Measurements from ENCODE around the gene HSPA4L.

The HSPA4L gene

DNA sequence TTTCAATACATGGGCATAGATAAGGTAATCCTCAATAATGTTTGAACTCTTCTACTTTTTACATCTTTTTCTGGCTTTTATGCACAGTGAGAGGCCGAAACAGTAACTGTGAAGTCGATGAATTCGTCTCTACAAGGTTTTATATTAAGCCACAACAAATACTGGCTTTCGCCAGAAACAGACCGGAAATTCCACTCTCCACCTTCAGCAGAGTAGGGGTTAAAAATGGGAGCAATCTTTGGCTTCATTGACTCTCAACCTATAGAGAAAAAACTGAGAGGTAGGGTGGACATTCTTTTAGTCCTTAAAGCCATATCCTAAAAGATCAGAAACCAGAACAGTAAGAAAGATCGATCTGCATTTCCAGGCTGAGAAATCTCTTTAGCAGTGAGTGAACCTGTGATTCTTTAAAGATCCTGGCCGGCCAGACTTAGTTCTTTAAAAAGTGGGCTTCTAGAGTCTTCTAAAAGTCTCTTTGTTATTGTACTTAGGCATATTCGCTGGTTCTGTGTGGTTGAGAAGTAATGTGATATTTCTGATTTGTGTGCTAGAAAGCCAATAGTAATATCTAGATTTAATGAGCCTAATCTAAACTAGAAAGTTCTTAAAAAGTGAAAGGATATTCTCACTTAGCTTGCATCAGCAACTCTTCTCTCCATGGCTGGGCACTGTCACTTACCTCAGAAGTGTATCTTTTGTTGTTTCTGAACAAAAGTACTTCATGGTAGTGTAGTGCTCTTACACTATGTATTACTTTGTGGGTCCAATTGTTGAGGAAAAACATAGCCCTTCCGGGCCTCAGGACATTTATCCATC, 2.0 kb downstream of the HSPA4L start:
- peak; percentile 17 for DNase-seq

DNA sequence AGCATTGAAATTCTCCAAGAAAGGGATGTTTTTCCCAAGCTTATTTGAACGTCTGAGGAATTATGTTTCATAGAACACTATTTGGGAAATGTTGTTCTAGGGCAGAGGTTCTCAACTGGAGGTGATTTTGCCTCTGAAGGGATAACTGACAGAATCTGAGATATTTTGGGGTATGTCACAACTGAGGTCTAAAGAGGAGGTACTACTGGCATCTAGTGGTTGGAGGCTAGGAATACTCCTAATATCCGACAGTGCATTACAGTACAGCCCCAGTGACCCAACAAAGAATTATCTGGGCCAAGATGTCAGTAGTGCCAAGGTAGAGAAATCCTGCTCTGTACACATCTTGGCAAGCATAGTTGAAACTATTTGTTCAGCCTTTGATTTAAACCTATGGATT, 6.4 kb downstream of the HSPA4L start:
- peak; percentile 35 for DNase-seq

DNA sequence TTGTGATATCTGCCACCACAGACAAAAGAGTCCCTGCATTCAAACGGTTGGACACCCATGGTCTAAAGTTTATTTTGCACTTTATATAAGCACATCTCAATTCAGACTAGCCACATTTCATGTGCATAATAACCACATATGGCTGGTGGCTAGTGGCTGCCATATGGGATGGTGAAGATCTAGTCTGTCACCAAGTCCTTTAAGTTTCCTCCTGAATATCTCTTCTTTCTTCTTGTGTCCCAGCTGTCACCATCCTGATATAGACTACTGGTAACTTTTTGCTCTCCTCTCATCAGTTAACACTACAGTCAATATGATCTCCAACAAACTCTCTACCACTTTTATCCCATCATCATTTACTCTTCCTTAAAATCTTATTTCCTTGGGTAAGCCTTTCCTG, 9.3 kb downstream of the HSPA4L start:
- DNase-seq = no peak

DNA sequence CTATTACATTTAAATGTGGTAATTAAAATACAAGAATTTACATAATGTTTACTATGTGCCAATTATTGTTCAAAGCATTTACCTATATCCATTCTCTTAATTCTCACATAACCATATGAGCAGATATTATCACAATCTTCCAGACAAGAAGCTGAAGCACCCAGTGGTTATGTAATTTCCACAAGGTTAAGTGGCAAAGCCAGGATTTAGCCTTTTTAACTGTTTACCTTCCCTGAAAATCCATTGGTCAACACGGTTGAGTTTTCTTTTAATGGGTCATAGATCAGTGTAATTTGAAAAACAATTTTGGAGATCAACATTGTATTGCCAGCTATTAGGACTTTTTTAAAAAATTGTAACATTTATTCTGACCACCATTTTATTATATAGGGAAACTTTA, 11.4 kb downstream of the HSPA4L start:
- no peak for DNase-seq

DNA sequence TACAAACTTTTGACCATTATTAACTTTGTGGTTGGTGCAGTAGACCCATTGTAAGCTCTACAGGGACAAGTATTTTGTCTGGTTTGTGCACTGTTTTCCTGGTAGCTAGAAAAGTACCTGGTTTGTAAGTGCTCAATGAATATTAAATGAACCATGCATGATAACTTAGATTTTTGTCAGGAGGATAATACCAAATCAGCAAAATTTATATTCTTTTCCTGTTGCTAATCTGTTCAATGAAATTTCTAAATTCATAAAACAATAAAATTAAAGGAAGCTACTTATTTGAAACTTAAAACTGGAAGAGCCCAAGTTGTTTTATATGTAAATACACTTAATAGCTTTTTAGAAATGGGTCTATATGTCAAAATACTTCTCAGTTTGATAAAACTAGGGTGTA, 17.6 kb downstream of the HSPA4L start:
- no peak for DNase-seq

DNA sequence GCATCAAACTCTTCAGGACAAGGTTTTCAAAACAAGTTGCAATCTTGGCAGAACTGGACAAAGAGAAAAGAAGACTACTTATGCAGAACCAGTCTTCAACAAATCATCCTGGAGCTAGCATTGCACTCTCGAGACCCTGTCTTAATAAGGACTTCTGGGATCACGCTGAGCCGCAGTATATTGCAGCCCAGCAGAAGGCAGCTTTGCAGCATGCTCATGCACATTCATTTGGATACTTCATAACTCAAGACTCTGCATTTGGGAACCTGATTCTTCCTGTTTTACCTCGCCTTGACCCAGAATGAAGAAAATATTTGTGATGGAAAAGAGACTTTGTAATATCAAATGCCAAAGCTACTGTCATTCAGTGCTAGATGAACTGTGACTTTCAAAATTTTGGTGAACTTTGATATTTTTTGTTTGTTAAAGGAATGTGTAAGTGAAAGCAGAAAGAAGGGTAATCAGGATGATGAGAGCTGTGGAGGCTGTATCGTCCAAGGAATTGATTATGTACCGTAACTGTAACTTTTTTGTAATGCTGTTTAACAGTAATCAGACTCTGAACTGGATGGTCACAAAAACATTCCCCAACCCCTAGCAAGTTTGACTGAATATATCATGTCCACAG, 27.2 kb downstream of the HSPA4L start:
- DNase-seq = peak; percentile 2

DNA sequence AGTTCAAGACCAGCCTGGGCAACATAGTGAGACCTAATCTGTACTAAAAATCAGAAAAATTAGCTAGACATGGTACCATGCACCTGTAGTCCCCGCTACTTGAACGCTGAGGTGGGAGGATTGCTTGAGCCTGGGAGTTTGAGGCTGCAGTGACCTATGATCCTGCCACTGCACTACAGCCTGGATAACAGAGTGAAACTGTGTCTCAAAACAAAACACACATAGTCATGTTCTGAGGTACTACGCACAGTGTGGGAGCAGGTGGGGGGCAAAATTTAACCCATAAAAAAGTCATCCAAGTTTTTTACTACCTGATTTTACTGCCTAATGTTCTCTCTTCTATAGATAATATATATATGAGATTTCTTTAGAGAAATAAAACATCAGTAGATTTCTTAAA, 28.4 kb downstream of the HSPA4L start:
- DNase-seq = no peak

DNA sequence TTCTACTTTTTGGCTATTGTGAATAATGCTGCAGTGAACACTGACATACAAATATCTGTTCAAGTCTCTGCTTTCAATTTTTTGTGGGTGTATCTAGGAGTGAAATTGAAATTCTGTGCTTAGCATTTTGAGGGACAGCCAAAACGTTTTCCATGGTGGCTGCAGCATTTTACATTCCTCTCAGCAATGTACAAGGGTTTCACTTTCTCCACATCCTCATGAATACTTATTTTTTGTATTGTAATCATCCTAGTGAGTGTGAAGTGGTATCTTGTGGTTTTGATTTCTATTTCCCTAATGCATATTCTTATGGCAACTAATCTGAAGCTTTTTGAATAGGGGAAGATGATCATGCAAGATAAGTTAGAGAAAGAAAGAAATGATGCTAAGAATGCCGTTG, 40.3 kb downstream of the HSPA4L start:
- no peak for DNase-seq

DNA sequence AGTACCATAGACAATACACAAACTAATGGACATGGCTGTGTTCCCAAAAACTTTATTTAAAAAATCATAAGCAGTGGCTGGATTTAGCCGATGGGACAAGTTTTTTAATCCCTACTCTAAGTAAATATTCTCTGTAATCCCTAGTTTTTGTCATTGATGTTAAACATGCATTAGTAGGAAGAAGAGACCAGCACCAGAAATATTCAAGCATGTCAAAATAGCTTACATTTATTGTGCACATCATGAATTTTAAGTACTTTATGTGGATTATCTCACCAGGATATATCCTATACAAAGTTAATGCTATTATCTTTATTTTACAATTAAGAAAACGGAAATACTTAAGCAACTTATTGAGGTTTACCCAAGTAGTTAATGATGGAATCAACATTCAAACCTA, 46.0 kb downstream of the HSPA4L start:
- no peak for DNase-seq

DNA sequence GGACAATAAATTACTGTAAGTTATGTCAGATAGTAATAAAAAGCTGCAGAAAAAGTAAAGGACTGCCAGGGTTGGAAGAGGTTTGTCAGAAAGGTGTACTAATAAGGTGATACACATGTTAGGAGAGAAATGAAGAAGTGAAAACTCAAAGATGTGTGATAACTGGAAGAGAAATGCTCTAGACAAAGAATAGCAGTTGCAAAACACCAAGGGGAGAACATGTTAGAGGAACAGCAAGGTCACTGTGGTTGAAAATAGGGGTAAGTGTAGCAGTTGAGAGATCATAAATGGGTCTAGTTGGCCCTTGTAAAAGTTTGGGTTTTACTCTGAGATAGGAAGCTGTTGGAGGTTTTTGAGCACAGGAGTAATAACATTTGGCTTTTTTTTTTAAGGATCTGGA, 46.9 kb downstream of the HSPA4L start:
- no peak for DNase-seq

DNA sequence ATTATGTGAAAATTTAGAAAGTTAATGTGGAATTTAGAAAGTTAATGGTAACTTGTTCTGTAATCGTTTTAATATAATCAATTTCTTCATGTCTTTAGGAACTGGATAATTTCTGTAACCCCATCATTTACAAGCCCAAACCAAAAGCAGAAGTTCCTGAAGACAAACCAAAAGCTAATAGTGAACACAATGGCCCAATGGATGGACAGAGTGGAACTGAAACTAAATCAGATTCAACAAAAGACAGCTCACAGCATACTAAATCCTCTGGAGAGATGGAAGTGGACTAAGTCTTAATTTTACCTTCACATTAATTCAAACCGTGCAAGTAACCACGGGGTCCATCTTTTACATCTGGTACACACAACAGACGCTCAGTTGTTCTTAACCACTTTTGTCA, 50.5 kb downstream of the HSPA4L start:
- no peak for DNase-seq

DNA sequence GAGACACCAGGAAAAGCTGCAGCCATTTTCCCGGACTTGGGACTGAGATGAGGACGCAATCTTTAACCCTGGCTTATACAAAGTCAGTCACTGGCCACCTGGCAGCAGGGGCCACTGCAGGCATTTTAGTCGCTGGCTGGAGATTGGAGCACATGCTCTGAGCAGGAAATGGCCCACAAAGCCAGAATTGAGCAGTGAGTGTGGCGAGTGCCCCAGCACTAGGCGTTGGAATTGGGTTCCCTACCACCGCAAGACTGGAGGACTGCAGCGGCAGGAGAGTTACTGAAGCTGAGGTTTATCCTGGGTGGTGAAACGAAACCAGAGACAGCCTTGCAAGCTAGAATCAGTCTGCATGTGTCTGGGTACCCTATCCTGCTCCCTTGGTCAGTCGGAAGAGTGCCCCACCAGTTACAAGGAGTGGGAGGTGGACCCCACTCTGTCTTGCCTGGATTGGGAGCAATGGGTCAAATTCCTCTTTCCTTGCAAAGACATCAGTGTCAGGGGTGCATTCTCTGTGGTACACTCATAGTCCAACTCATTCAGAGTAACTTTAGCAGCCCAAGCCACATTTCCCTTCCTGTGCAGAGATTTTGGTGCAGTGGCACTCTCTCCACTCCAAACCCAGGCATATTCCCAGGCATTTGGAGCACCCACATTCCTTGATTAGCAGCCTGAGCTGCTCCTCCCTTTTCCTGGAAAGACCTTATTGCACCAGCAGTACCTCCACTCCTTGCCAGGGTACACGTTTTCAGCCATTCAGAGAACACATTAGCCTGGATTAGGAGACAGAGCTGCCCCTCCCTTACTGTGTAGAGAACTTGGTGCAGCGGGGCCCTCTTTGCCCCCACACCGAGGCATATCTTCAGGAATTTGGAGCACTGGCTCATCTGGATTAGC, 61.8 kb downstream of the HSPA4L start:
- DNase-seq = no peak

DNA sequence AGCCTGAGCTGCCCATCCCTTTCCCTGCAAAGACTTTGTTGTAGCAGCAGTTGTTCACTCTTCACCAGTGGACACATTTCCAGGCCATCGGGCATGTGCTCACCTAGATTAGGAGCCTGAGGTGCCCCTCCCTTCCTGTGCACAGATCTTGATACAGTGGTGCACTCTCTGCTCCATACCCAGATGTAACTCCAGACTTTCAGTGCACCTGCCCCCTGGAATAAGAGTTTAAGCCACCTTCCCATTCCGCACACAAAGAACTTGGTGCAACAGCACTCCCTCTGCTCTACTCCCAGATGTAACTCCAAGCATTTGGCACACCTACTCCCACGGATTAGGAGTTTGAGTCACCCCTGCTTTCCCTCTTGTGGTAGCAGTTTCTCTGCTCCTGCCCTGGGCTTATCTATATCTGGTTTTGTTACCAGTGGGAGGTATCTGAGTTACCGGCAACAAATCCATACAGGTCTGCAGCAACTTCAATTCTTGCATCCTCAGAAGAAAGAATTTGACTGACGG, 62.5 kb downstream of the HSPA4L start:
- no peak for DNase-seq

DNA sequence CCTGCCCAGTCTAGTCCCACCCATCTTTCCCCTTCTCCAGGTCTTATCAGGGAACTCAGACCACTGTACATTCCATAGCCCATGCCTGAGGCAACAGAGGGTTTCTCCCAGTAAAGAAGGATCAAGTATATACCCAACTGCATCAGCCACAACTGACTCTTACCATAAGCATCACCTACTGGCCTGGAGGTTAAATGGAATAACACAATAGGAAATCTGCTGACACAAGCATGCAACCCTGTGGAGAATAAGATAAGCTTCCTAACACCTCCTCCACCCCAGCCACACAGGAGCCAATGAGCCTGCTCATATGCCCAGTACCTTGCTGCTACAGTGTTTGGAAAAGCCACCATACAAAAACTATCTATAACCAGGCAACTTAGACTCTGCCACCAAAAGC, 63.9 kb downstream of the HSPA4L start:
- no peak for DNase-seq

DNA sequence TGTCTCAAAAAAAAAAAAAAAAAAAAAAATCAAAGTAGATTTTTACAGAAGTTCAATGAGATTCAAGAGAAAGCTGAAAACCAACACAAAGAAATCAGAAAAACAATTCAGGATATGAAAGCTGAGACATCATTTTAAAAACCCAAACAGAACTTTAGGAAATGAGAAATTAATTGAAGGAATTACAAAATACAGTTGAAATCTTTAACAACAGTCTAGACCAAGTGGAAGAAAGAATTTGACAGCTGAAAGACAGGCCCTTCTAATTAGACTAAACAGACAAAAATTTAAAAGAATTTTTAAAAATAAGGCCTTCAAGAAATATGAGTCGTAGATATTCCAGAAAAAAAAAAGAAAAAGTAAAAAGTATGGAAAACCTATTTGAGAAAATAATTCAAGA, 64.6 kb downstream of the HSPA4L start:
- DNase-seq = no peak

DNA sequence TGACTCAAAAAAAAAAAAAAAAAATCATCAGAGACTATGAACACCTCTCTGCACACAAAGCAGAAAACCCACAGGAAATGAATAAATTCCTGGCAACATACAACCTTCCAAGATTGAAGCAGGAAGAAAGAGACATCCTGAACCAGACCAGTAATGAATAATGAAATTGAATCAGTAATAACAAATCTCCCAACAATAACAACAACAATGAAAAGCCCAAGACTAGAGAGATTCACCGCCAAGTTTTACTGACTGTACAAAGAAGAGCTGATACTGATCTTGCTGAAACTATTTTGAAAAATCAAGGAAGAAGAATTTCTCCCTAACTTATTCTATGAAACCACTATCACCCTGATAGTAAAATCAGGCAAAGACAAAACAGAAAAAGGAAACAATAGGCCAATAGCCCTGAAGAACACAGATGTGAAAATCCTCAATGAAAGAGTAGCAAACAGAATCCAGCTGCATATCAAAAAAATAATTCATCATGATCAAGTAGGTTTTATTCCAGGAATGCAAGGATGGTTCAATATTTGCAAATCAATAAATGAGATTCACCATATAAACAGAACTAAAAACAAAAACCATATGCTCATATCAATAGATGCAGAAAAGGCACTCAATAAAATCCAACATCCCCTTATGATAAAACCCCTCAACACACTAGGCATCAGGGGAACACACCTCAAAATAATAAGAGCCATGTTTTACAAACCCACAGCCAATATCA, 67.5 kb downstream of the HSPA4L start:
- peak; percentile 18 for DNase-seq

DNA sequence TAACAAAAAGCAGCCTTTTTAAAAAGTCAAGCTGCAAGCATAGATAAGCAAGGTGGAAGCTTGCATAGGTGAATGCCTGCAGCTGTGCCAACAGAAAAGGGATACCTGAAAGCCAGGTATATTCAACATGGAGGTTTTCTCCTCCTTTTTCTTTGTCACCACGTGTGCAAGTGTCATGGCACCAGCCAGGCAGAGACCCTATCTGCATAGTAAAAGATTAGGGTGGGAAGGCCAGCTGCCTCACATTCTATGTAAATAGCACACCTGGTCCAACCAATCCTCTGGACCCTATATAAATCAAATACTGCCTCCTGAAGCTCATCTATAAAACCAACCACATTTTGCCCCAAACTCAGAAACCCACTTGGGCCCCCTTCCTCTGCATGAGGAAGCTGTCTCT, 70.5 kb downstream of the HSPA4L start:
- no peak for DNase-seq

DNA sequence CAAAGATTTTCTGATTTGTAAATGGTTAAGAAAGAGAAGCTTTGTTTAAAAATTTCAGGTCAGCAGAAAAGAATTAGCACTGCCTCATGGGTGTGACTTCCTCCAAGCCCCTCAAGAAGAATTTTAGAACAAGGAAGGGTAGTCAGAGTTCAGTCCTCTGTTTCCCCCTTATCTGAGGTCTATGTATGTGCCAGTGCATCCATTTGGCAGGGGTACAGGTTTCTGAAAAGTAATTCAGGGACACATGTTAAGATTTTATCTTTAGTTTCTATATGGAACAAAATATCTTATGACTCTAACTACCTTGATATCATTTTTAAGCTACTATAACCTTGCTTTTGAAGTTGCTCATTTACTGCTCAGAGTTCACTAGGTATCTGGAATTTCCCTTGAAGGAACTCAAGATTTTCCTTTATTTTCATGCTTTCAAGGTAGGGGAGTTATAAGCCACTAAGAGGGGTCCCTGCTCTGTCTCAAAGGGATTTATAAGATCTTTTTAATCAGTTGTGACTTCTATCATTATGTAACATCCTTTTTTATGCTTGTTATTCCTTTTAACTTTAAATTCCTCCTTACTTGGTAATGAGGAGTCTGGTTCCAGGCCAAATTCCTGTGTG, 74.2 kb downstream of the HSPA4L start:
- DNase-seq = no peak

DNA sequence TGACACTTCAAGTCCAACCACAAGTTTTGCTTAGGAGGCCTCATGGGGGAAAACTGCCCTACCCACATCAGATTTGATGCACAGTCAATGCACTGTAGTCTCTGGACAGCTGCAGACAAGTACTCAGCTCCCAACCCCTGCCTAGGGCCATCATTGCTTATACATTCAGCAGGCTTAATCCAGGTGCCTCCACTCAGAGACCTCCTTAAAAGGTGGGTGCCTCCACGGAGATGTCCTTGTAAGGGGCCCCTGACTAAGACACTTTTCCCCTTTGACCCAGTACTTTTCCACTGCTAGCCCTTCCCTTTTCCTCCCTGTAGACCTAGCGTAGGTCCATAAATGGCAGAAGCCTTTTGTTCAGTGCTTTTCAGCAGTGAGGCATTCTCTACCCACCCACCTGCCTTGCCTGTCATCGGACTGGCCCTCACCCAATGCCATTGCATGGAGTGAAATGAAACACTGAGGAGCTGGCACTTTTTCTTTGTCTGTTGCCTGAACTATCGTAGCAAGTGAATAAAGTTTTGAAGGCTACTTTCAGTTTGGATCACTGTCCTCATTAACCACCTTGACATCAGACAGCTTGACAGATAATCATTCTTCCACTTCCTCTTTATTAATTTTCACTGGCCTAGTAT, 74.8 kb downstream of the HSPA4L start:
- DNase-seq = no peak

DNA sequence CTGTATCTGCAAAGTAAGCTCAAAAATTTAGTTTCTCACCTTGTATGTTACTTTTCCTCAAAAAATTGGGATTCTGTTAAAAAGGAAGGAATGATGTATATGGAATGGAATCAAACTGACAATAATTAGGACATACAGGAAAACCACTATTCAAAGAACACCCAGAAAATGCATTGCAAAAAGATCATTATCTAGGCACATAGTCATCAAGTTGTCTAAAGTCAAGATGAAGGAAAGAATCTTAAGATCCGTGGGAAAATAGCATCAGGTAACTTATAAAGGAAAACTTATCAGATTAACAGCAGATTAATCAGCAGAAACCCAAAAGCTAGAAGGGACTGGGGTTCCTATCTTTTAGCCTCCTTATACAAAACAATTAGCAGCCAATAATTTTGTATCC, 75.5 kb downstream of the HSPA4L start:
- no peak for DNase-seq

DNA sequence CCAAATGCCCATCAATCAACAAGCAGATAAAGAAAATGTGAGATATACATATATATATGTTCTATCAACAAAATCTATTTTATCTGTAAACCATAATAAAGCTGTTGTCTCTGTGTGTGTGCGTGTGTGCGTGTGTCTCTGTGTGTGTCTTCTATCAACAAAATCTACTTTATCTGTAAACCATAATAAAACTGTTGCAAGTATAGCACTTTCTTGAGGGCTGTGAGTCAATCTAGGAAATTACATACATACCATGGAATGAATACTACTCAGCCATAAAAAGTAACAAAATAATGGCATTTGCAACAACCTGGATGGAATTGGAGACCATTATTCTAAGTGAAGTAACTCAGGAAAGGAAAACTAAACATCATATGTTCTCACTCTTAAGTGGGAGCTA, 86.1 kb downstream of the HSPA4L start:
- DNase-seq = no peak

DNA sequence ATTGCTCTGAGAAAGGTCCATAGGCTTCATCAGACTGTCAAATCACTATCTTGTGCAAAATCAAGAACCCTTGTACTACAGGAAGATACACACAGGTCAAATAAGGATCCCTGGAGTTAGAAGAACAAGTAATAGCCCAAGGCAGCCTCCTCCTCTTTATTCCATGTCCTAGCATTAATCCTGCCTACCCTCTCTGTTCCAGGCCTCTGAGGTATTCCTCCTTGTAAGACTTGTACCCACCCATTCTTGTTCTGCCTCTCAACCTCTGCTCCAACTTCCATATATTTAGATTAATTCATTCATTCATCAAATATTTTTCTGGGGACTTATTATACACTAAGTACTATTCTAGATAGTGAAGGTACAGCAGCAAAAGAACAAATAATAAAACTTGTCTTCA, 88.2 kb downstream of the HSPA4L start:
- no peak for DNase-seq
